HG02981 (cell line): ENCODE results near the gene PFAS.
A peak's percentile ranks its signal among the peaks of the same experiment; 100 is the strongest.
"Not testable (repeated sequence)": the region's sequence is repeated elsewhere in the genome, so short reads cannot be mapped to it uniquely, and the experiment has no call there.

Experiments used
- ATAC-seq: cut with Tn5 transposase; IDR thresholded peaks from one replicate; pipeline ENCODE4 v1.9.1; 2021; ENCODE audit warnings: mild to moderate bottlenecking, moderate library complexity; ENCODE audit not compliant: unreplicated experiment

PFAS gene, protein sequence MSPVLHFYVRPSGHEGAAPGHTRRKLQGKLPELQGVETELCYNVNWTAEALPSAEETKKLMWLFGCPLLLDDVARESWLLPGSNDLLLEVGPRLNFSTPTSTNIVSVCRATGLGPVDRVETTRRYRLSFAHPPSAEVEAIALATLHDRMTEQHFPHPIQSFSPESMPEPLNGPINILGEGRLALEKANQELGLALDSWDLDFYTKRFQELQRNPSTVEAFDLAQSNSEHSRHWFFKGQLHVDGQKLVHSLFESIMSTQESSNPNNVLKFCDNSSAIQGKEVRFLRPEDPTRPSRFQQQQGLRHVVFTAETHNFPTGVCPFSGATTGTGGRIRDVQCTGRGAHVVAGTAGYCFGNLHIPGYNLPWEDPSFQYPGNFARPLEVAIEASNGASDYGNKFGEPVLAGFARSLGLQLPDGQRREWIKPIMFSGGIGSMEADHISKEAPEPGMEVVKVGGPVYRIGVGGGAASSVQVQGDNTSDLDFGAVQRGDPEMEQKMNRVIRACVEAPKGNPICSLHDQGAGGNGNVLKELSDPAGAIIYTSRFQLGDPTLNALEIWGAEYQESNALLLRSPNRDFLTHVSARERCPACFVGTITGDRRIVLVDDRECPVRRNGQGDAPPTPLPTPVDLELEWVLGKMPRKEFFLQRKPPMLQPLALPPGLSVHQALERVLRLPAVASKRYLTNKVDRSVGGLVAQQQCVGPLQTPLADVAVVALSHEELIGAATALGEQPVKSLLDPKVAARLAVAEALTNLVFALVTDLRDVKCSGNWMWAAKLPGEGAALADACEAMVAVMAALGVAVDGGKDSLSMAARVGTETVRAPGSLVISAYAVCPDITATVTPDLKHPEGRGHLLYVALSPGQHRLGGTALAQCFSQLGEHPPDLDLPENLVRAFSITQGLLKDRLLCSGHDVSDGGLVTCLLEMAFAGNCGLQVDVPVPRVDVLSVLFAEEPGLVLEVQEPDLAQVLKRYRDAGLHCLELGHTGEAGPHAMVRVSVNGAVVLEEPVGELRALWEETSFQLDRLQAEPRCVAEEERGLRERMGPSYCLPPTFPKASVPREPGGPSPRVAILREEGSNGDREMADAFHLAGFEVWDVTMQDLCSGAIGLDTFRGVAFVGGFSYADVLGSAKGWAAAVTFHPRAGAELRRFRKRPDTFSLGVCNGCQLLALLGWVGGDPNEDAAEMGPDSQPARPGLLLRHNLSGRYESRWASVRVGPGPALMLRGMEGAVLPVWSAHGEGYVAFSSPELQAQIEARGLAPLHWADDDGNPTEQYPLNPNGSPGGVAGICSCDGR (N-terminal part only)

DNA sequence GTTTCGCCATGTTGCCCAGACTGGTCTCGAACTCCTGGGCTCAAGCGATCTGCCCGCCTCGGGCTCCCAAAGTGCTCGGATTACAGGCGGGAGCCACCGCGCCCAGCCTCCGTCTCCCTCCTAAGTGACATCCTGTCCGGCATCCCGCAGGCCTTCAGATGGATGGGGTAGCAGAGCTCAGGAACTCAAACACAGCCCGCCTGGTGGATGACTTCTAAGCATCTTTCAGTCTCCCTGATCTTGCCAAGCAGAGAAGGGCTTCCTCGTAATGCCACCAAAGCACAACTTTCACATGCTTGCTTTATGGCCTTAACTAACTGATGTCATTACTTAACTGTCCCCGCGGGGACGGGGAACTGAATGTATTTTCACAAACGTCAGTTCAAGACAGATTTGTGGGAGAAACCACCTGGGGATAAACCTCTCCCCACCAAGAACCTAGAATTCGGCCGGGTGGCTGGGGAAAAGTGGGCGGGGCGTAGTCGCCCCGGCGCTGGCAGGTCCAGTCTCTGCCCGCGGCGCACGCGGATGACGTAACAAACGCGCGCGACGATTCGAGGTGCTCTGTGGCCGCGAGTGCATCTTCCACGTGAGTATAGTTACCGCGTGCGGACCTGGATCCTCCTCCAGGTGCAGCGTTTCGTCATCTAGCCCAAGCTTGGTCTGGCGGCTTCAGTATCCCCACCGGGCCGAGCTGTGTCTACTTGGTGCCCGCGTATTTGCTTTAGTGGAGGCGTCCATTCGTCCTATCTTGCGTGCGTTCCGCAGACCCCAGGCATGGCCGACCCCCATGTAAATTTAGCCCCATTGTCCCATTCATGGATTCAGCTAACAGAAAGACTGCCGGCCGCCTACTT is at the start of gene PFAS:
PFAS (plus strand) TSS at position 539 of the 857 bp plus-strand sequence. CDS start 4,649 bp downstream, outside the sequence.
- ATAC-seq = peak; percentile 47

DNA sequence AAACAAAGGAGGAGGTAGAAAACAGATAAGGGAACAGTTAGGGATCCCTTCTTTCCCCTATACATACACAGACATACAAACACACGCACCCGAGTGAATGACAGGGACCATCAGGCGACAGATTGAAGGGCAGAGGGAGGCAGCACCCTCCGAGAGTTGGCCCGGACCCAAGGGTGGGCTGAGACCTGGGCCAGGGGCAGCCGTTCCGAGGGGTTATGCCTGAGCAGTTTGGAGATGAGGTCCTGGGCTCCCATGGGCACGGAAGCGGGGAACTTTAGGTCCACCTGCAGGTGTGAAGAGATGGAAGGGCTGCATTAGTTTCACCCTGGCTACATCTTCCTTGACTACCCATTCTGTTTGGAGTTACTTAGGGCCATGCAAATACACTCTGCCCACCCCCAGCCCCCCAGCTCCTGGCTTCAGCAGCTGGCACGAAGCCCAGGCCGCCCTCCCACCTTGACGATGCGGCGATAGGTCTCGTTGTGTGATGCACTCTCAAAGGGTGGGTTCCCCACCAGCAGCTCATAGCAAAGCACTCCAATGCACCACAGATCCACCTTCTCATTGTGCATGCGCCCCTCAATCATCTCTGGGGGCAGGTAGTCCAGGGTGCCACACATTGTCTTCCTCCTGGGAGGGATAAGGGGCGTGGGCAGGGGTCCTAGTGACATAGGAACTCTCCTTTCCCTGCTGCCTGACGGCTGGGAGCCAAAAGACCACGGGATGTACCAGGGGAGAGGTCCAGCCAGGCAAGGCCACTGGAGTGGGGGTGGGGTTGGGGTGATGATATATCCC is 44.1 kb upstream of the PFAS start:
- no peak for ATAC-seq

DNA sequence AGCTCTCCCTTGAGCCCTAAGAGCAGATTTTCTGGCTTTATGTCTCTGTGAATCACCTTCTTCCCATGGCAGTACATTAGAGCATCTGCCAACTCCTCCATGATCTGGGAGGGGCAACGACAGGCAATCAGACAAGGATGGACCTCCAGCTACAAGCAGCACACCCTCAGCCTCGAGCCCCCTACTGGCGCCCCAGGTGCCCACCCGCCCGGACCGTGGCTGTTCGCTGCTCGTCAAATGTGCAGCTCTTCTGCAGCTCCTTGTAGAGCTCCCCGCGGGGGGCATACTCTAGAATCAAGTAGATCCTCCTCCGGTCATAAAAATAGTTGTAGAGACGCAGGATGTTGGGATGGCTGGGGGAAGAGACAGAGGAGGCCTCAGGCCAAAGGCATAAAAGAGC is 42.6 kb upstream of the PFAS start:
- ATAC-seq = no peak

DNA sequence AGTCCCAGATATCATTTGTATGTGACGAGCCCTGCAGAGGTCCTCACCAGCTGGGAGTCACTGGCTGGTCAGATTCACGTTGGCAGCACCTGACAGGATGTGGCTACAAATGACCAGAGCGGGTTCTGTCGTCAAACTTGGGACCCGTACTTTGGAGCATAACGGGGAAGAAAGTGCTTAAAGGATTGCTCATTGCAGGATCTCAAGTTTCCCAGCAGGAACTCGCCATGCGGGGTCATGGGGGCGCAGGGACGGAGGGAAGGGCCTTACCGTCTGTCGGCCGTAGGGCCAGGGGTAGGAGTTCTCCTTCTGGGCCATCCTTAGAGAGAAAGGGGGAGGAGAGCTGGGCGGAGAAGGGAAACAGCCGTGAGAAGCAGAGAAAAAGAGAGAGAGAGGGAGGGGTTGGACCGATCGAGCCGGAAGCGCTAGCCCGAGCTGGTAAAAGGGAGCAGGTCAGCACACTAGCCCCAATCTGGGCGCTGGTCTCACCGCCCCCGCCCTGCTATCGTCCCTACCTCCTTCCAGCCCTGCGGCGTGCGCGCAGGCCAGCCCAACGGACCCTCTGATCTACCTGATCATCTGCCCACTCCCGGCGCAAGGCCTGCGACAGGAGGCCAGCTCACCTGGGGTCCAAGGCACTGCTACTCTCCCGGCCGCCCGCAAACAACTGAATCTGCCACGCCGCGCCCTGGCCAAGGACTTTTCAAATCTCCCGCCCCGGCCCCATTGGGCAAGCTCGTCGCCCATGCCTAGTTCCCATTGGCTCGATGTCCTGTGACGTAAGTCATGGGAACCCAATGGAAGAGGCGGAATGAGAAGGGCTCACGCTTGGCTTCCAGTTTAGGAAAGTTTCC is 39.0 kb upstream of the PFAS start, which contains the start of gene AURKB:
AURKB (minus strand) TSS at position 669 of the 854 bp plus-strand sequence; CDS start at position 318, 351 bp downstream.
- ATAC-seq = peak; percentile 71

DNA sequence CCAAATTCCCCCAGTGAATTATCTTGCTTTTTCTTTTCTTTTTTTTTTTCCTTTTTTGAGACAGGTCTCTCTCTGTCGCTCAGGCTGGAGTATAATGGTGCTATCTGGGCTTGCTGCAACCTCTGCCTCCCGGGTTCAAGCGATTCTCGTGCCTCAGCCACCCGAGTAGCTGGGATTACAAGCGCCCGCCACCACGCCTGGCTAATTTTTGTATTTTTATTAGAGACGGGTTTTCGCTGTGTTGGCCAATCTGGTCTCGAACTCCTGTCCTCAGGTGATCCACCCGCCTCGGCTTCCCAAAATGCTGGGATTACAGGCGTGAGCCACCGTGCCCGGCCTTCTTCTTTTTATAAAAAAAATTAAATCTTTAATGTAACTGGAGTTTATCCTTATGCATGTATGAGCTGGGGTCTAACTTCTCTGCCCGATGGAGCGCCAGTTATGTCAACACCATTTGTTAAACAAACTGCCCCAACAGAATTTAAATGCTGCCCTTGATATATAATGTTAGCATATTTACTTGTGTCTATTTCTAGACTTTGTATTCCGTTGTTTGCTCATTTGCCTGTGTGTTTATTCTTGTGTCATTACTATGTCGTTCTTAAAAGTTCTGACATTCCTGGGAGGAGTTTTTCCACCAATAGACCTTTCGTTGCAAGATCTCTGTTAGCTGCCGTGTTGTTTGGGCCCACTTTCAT is 38.2 kb upstream of the PFAS start:
- no peak for ATAC-seq

DNA sequence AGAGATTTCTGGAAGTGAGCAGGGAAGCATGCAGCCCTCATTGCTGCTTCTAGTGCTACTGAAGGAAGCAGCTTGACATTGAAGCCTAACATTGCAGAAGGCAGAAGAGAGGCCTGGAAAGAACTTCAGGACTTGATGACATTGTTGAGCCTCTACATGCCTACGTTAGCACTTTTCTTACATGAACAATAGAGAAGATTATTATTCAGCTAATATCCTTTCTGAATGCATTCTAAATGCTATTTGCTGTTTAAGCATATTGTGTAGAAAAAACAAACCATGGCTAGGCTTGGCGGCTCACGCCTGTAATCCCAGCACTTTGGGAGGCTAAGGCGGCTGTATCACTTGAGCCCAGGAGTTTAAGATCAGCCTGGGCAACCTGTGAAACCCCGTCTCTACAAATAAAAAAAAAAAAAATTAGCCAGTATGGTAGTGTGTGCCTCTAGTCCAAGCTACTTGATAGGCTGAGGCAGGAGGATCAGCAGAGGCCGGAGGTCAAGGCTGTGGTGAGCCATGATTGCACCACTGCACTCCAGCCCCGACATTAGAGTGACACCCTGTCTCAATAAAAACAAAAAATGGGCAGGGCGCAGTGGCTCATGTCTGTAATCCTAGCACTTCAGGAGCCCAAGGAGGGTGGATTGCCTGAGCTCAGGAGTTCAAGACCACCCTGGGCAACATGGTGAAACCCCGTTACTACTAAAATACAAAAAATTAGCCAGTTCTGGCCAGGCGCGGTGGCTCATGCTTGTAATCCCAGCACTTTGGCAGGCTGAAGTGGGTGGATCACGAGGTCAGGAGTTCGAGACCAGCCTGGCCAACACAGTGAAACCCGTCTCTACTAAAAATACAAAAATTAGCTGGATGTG is 36.5 kb upstream of the PFAS start:
- no peak for ATAC-seq

DNA sequence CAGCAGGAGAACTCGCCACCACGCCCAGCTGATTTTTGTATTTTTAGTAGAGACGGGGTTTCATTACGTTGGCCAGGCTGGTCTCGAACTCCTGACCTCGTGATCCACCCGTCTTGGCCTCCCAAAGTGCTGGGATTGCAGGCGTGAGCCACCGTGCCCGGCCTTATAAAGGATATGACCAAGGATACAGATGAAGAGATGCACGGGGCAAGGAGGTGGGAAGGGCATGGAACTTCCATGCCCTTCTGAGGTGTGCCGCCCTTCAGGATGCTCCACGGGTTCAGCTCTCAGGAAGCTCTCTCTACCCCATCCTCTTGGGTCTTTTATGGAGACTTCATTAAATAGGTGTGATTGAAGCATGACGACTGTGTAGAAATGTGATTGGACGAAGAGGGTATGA is 35.1 kb upstream of the PFAS start:
- not testable (repeated sequence) for ATAC-seq

DNA sequence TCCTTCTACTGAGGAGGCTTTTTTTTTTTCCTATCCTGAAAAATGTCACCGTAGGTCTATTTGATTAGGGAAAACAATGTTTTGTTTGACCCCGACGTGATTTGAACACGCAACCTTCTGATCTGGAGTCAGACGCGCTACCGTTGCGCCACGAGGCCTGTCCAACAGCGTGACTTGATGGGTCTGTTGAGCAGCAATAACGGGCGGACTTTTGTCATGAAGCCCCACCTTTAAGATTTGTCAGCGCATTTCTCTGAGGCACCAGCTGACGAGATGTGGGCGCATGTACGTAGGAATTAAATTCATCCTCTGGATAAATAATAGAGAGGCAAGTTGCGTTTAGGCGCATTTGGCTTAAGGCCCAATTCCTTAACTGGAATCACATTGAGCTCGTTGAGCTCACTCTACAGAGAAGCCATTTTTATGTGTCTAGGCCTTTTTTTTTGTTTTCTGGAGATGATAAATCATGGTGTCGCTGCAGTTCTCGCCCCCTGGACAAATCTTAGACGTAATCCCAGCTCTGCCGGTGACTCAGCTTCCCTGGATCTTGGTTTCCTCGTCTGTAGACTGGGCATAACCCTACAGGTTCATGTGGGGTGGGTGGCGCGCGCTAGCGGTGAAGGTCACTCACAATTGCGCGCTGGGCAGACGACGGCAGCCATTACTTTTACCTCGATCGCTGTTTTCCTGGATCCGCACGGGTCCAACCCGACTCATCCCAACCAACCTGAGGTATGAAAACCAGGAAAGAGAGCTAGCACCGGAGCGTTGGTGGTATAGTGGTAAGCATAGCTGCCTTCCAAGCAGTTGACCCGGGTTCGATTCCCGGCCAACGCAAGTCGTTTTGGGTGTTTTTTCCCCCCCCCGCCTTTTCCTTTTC is 28.1 kb upstream of the PFAS start:
- ATAC-seq = no peak

DNA sequence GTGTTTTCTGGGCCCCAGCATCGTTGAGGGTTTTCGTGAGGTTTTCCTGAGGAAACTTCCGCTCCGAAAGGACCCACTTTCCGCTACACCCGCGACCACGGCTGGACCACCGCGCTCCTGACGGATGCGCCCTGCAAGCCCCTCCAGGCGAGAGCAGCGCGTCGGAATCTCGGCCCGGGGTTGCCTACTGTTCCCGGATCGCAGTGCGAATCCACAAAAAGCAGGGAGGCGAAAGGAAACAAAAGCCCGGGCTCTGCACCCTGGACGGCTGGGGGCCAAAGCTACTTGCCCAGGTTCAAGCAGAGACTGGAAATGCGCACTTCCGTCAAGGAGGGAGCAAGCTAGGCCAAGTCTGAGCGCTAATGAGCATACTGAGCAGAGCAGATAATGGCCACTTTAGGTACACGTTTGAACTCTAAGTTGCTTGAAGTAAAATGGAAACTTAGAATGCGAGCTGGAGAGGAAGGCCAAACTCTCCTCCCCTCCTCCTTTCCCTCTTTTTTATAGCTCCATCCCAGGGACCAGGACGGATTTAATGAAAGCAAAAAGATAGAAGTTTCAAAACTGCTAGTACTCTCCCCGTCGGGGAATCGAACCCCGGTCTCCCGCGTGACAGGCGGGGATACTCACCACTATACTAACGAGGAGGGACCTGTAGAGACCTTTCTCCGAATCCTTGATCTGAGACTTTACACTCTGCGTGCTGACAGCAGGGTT is 27.3 kb upstream of the PFAS start:
- ATAC-seq = peak; percentile 33

DNA sequence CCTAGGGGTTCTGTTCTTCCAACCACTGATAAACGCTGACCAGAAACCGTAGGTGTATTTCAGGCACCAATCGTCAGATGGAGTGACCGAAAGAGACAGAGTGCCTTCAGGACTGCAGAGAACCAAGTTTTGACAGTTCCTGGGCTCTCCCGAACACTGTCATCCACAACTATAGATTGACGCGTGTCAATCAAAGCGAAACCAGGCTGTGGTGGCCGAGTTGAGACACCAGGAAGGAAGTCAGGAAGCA is 26.8 kb upstream of the PFAS start:
- ATAC-seq = peak; percentile 32

DNA sequence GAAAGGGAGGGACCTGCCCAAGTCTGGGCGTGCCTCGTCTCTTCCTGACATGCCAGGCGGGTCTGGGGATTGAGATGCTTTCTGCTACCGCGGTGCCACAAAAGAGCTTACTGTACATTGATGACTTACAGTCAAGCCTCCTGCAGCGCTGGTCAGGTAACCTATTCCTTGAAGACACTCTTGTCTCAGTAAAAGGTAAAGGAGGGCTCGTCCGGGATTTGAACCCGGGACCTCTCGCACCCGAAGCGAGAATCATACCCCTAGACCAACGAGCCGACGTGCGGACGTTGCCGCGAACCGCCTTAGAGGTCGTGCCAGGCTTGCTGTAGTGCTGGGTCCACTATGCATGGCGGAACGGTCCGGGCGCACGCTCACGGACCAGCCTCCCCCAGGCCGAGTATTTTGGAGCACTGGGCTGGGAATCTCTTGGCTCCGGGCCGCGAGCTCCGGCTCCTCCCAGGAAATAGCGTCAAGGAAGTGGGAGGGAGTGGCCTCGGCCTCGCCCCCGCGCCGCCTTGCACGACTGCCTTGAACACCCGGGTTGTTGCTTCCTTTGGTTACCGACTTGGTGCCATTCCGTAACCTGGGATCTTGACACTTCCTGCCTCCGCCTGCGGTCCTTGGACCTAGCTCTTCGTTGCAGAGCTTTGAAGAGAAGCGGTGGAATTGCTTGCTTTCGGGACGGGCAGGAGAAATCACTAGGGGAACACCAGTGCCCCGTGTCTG is 26.3 kb upstream of the PFAS start:
- ATAC-seq = peak; percentile 35

DNA sequence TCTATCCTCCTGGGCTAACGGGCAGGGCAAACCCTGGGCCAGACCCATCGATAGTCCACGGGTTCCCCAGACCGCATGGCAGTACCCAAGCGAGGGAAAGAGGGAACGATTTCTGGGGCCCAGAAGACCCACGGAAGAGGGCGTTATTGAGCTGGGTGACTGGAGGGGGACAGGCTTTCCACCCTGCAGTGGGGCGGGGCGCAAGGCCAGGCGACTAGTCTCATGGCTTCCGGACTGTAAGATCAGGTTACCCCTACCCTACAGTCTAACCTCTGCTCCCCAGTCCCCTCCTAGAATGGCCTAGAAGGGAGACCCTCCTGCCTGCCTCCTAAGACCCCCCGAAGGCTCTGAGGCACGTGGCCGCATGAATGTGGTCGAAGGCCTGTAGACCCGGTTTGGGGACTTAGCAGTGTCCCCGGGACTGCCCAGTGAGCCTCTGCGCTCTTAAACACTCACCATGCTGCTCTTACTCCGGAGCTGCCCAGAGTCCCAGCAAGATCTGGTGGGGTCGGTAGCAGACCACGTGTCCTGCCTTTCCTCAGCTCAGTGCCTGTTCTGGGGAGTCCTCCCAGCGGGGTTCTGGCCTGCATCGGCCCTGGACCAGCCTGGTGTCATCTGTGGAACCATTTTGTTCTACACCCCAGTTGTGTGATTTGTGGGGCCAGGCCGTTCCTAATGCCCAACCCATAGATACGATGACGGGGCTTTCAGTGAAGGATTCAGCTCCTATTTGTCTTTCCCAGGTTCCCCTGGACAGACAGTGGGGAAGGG is 25.5 kb upstream of the PFAS start:
- peak; percentile 4 for ATAC-seq

DNA sequence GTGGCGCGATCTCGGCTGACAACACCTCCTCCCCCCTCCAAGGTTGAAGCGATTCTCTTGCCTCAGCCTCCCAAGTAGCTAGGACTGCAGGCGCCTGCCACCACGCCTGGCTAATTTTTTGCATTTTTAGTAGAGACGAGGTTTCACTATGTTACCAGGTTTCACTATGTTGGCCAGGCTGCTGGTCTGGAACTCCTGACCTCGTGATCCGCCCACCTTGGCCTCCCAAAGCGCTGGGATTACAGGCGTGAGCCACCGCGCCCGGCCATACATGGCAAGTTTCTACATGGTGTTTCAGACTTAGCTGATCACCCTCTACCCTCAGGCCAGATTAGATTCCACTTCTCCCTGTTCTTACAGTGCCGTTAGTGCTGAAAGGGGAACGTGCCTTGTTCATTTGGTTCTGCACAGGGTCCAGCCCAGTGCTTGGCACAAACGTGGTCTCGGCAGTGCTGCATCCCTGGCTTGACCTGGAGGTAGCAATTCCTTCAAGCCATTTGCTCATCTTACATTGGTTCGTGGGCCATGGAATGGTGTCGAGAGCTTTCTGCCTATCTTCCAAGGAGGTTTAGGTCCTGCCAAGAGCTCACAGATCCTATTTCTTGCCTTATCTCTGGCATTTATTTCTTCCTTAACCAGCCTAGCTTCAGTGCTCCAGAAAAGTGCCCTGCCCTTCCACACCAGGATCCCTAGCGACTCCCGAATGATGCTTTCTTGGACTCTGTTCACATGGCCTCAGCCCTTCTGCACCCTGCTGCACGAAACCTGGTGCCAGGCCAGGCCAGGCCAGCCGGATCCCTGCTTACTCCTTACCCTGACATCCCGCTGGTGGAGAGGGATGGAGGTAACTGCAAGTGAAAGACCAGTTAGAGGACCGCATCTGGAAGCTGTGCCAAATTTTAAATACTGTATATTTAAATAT is 23.9 kb upstream of the PFAS start:
- ATAC-seq = no peak
